ENCODE measurements around the gene SCN4B. TPM values are rescaled to one million over a fixed set of nuclear protein-coding genes. Genes with fewer than 3 reads are reported as not detected.

Gene SCN4B
- total and polyA plus RNA-seq, 2 donors (not counting 3 experiments of a cell fraction or from before 2014, with no cell fraction given): 0.06 to 0.13 TPM

DNA sequence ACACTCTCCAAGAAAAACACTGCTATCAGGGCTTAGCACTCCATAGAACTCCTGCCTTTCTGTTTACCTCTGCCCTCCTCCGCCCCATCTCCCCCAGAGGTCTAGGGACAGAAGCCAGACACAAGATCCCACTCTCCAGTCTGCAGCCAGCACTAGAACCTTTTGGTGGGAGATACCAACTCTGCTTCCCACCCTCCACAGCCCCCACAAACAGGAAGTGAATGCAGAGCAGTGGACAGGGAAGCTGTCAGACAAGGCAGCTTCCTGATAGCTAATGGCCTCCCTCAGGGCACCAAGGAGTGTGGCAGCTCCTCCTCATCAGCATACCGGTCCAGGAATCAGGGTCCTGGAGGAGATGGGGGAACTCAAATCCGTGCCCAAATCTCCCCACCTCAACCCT lies 5.1 kb downstream of the SCN4B start:
- Histone ChIP-seq H3K9me3 (replicated peaks; ENCODE audit: control insufficient read depth, insufficient read depth, low read length) (no peaks in the 10 kb centered on the region), H3K27me3 (ENCODE audit: control insufficient read depth in 2 of 2, insufficient read depth in 2 of 2, low read length in 2 of 2) (peaks cover 59 to 61% of the 10 kb centered on the region in 2 experiments), H3K36me3 (ENCODE audit: control insufficient read depth in 2 of 2, extremely low read depth in 1 of 2, insufficient read depth in 2 of 2, low read length in 2 of 2) (no peaks in the 10 kb centered on the region), H4K20me1 (replicated peaks; ENCODE audit: control insufficient read depth, extremely low read depth, insufficient read depth, low read length) (no peaks in the 10 kb centered on the region), H3K9me1 (replicated peaks; ENCODE audit: control insufficient read depth, extremely low read depth, insufficient read depth, low read length) (no peaks in the 10 kb centered on the region), H3K9ac (replicated peaks; ENCODE audit: extremely low read depth, insufficient read depth, low read length) (no peak overlapping the region), H3K4me1 (ENCODE audit: control insufficient read depth, extremely low read depth, insufficient read depth, low read length) (no peaks in the 10 kb centered on the region), H2AFZ (ENCODE audit: low read depth, low read length) (no peak overlapping the region), H3K4me3 (replicated peaks in 1 of 3; ENCODE audit: insufficient read depth in 1 of 3, low read depth in 1 of 3, low read length in 3 of 3) (no peak overlapping the region), H3K27ac (ENCODE audit: insufficient read depth, low read depth, low read length) (no peak overlapping the region), H3K4me2 (ENCODE audit: insufficient read depth, low read length) (no peak overlapping the region), H3K79me2 (ENCODE audit: control insufficient read depth, insufficient read depth, low read length) (no peaks in the 10 kb centered on the region)
- TF ChIP-seq POLR2AphosphoS5 (IDR thresholded peaks at IDR 0.05; ENCODE audit: insufficient read depth, low read depth, low read length): no peak
- no peak for TF ChIP-seq EZH2 (IDR thresholded peaks at IDR 0.05; ENCODE audit: borderline replicate concordance, low read depth, low read length, severe bottlenecking)
- TF ChIP-seq, protein P1, sequence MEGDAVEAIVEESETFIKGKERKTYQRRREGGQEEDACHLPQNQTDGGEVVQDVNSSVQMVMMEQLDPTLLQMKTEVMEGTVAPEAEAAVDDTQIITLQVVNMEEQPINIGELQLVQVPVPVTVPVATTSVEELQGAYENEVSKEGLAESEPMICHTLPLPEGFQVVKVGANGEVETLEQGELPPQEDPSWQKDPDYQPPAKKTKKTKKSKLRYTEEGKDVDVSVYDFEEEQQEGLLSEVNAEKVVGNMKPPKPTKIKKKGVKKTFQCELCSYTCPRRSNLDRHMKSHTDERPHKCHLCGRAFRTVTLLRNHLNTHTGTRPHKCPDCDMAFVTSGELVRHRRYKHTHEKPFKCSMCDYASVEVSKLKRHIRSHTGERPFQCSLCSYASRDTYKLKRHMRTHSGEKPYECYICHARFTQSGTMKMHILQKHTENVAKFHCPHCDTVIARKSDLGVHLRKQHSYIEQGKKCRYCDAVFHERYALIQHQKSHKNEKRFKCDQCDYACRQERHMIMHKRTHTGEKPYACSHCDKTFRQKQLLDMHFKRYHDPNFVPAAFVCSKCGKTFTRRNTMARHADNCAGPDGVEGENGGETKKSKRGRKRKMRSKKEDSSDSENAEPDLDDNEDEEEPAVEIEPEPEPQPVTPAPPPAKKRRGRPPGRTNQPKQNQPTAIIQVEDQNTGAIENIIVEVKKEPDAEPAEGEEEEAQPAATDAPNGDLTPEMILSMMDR (IDR thresholded peaks at IDR 0.05; ENCODE audit: extremely low read depth in 1 of 2, insufficient read depth in 1 of 2, low read depth in 1 of 2, low read length in 2 of 2): no peak
- no peak for TF ChIP-seq JUN (IDR thresholded peaks at IDR 0.05; ENCODE audit: borderline replicate concordance, insufficient read depth, insufficient read length, low read depth)
- no peak for TF ChIP-seq FOS (IDR thresholded peaks at IDR 0.05; ENCODE audit: borderline replicate concordance, insufficient read depth, low read length)
- no peak for TF ChIP-seq POLR2A (IDR thresholded peaks at IDR 0.05; ENCODE audit: low read depth, low read length)
- no peak for TF ChIP-seq MYC (IDR thresholded peaks at IDR 0.05; ENCODE audit: low read depth, low read length)
- TF ChIP-seq, protein P2, sequence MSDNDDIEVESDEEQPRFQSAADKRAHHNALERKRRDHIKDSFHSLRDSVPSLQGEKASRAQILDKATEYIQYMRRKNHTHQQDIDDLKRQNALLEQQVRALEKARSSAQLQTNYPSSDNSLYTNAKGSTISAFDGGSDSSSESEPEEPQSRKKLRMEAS (IDR thresholded peaks at IDR 0.05; ENCODE audit: insufficient read depth, insufficient read length): no peak
- TF ChIP-seq GATA2 (IDR thresholded peaks at IDR 0.05; ENCODE audit: insufficient read depth, insufficient read length, low read depth, low read length): no peak
- dilution Hi-C loops (cut with MboI; ENCODE audit: extremely low pct_ligation_motif_present, low sequenced_read_pairs) (no loop called here), intact Hi-C loops (cut with micrococcal nuclease) (no loop called here)
- ChIA-PET CTCF (interaction anchor here (1.8 to 7.6 kb wide), 2 partner anchors 8 to 23 kb away, joined by 5 to 112 read pairs; no protein-coding TSS in a partner anchor), POLR2A (no interaction called here)
- FAIRE-seq (no peak), DNase-seq (ENCODE audit: low read depth, low spot score) (no peak)
- BruUV-seq (replicated peaks): no TSS peak
